Measurements from ENCODE around the gene CCNY.
"Not testable (repeated sequence)": the region's sequence is repeated elsewhere in the genome, so short reads cannot be mapped to it uniquely, and the experiment has no call there.

CCNY gene

GRCh38 chr10:35493196-35494118 lies 157.1 kb downstream of the CCNY start:
- FAIRE-seq, result no peak

- FAIRE-seq, result no peak
Observed at GRCh38 chr10:35495521-35496119, 159.3 kb downstream of the CCNY start.

- FAIRE-seq, result no peak
Observed at GRCh38 chr10:35497909-35498308, 161.6 kb downstream of the CCNY start.

GRCh38 chr10:35498693-35499092 lies 162.4 kb downstream of the CCNY start:
- FAIRE-seq, result no peak

GRCh38 chr10:35501923-35502322 lies 165.6 kb downstream of the CCNY start:
- FAIRE-seq, result no peak

GRCh38 chr10:35502692-35503091 lies 166.4 kb downstream of the CCNY start:
- no peak for FAIRE-seq

GRCh38 chr10:35503578-35503977 lies 167.3 kb downstream of the CCNY start:
- FAIRE-seq, result no peak

- no peak for FAIRE-seq
Observed at GRCh38 chr10:35504132-35504531, 167.8 kb downstream of the CCNY start.

GRCh38 chr10:35505241-35505873 lies 169.0 kb downstream of the CCNY start:
- no peak for FAIRE-seq

- no peak for FAIRE-seq
Observed at GRCh38 chr10:35506741-35507140, 170.4 kb downstream of the CCNY start.

GRCh38 chr10:35507519-35508109 lies 171.3 kb downstream of the CCNY start:
- FAIRE-seq, result no peak

GRCh38 chr10:35508647-35509046 lies 172.3 kb downstream of the CCNY start:
- FAIRE-seq, result no peak

- no peak for FAIRE-seq
Observed at GRCh38 chr10:35510891-35511290, 174.6 kb downstream of the CCNY start.

- no peak for FAIRE-seq
Observed at GRCh38 chr10:35511647-35512046, 175.3 kb downstream of the CCNY start.

- FAIRE-seq, result no peak
Observed at GRCh38 chr10:35516102-35516670, 179.9 kb downstream of the CCNY start.

- FAIRE-seq, result no peak
Observed at GRCh38 chr10:35517431-35518181, 181.3 kb downstream of the CCNY start.

GRCh38 chr10:35518187-35518586 lies 181.9 kb downstream of the CCNY start:
- FAIRE-seq, result not testable (repeated sequence)

GRCh38 chr10:35520996-35521395 lies 184.7 kb downstream of the CCNY start:
- FAIRE-seq, result no peak

GRCh38 chr10:35523670-35524225 lies 187.4 kb downstream of the CCNY start:
- FAIRE-seq, result no peak

- FAIRE-seq, result no peak
Observed at GRCh38 chr10:35526746-35527145, 190.4 kb downstream of the CCNY start.

GRCh38 chr10:35532141-35532540 lies 195.8 kb downstream of the CCNY start:
- FAIRE-seq, result no peak

- FAIRE-seq, result no peak
Observed at GRCh38 chr10:35533565-35533964, 197.3 kb downstream of the CCNY start.

Measured in islet of Langerhans (tissue), 1 donor.